Stimulated activated CD4-positive, alpha-beta T cell treated with anti-CD3 and anti-CD28 coated beads, TNF-alpha, amount 100 ng/mL, for 1 hour (primary cell): ENCODE data around the gene SCN8A.
A peak's percentile ranks its signal among the peaks of the same experiment; 100 is the strongest.
"Not testable (repeated sequence)": the region's sequence is repeated elsewhere in the genome, so short reads cannot be mapped to it uniquely, and the experiment has no call there.

Source experiments
- DNase-seq, 3 donors: peaks; one replicate each; pipeline ENCODE4 v3.0.0-alpha.2; 2020; ENCODE audit warnings: low read depth in 3 of 3, low spot score in 1 of 3

The SCN8A gene

DNA sequence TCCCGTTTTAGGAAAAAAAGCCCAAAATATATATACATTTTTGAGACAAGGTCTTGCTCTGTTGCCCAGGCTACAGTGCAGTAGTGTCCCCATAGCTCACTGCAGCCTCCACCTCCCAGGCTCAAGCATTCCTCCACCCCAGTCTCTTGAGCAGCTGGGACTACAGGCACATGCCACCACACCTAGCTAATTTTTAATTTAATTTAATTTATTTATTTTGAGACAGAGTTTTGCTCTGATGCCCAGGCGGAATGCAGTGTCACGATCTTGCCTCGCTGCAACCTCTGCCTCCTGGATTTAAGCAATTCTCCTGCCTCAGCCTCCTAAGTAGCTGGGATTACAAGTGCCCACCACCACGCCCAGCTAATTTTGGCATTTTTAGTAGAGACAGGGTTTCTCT lies 240.8 kb downstream of the SCN8A start:
- DNase-seq = not testable (repeated sequence)

DNA sequence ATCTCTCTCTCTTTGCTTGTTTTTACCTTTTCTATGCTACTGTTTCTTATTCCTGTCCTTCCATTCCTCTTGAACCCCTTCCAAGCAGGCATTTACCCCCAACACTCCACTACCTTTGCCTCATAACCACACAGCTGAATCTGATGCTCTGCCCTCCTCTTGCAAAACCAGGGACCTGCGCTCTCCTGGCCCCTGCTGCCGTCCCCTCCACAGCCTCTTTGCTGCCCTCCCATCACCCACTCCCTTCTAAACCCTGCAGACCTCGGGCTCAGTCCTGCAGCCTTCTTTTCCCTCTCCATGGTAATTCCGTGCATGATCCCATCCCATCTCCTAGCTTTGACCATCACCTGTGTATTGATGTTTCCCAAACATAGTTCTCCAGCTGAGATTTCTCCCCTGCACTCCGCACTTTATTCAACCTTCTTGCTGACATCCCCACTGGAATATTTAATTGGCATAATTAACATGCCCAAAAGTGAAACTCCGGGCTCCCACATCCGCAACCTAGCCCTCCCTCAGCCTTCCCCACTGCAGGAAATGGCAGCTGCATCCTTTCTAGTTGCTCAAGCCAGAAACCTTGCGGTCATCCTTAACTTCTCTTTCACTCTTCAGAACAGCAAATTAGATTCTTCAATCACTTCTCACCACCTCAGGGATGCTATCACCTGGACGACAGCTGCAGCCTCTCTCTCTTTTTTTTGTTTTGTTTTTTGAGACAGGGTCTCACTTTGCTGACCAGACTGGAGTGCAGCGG lies 241.5 kb downstream of the SCN8A start:
- DNase-seq = no peak

DNA sequence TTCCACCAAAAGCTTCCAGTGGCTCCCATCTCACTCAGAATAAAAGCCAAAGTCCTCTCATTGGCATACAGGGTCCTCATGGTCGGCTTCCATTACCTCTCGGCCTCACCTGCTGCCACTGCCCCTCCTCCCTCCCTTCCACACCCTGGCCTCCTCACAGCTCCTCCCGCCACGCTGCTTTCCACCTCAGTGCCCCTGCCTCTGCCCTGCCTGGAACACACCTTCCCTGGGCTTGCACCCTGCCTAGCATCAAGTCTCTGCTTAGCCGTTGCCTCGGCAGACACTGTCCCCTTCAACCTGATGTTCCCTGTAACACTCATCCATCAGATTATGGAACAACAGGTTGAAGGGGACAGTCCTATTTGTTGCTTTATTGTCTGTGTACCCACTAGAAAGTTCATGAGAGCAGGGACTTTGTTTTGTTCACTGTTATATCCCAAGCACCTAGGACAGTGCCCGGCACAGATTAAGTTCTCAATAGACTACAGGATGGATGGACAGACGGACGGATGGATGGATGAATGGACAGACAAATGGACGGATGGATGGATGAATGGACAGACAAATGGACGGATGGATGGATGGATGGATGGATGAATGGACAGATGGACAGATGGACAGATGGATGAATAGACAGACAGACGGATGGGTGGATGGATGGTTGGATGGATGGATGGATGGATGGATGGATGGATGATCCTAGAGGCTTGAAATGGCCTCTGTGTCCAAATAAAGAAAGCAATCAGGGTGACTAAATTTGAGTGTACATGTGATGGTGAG lies 242.6 kb downstream of the SCN8A start:
- no peak for DNase-seq

DNA sequence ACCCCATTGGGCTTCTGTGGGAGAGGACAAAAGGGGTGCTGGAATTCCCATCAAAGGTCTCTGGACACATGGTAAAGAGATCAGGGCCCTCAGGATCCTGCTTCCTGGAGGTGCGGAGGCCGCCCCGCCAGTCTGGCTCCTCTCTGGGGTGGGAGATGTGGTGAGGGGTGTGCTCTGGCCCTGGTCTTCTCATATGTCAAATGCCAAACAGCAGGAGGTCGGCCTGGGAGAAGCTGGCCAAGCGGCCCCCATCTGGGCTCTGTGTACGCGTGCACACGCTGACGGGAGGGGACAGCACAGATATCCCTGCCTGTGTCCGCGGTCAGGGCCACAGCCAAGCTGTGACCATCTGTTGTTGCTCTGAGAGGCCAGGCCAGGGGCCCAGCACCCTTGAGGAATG lies 243.4 kb downstream of the SCN8A start:
- no peak for DNase-seq

DNA sequence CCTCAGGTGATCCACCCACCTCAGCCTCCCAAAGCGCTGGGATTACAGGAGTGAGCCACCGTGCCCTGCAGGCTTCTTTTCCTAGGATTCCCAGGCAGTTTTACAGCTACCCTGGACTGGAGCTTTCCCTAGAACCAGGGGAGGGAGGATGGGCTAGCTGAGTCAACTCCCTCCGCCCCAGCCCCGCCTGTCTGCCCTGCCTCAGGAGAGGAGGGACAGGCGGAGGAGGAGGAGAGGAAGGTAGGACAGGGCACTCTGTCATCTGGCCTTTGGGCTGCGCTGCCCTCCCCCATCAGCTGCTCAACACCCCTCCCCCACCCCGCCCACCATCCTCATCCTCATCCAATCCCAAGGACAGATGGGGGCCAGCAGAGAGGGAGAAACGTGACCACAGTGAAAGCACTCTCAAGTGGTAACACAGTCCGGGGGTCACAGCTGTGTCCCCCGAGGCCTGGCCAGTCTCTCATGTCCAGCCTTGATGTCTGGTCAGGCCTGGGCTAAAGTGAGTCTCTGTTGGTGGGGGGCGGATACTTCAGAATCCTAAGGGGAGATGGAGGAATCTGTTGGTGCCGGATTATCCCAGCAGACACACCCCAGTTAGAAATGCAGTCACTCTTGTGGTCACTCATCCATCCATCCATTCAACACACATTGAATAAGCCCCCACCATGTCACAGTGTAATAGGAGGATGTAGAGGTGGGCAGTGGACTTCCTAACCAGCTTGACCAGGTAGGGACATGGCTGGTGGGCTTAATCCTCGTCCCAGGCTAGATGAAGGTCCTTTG lies 245.2 kb downstream of the SCN8A start:
- DNase-seq = no peak

DNA sequence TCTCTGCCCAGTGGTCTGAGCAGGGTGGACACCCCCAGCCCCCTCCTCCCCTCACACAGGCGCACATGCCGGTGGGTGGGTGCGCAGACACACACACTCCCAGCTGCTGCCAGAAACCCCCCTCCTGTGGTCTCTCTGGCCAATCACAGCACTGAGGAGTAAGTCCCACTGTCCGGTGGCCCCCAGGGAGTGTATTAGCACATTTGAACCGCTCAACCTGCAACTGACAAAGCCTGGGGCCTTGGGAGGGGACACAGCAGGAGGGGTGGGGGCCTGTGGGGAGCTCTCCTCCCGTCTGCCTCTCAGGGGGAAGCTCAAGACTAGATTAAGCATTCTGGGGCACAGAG lies 245.8 kb downstream of the SCN8A start:
- no peak for DNase-seq

DNA sequence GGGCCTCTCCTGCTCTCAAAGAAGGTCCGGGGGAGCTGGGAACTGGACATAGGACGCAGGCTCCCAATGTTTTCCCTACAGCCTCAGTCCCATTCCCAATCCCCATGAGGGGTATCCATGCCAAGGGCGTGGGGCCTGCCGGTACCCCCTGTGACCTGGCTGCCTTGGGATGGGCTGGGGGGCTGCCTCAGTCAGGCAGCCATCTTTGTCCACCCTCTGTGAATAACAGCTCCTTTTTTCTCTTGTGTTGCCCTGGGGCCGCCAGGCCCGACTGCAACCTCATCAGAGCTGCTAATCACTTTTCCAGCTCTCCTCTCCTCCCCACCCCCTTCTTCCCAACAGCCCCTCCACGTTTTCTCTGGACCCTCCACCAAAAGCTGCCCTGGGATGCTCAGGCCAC lies 246.3 kb downstream of the SCN8A start:
- no peak for DNase-seq

DNA sequence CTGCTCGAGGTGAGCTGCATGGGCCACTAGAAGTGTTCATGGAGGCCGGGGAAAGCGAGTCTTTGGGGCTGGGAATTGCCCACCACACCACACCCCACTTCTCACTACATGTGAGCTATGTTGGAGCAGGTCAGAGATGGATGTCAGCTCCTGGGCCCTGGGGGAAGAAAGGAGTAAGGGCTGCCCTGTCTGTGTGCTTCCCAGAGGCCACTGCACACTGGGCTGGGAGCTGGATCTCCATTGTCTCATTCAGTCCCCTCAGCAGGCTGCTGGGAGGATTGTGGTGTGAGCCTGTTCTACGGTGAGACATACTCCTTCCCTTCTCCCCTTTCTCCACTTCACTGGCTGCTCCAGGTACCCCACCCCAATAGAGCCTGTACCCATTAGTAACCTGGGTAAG lies 247.0 kb downstream of the SCN8A start:
- no peak for DNase-seq

DNA sequence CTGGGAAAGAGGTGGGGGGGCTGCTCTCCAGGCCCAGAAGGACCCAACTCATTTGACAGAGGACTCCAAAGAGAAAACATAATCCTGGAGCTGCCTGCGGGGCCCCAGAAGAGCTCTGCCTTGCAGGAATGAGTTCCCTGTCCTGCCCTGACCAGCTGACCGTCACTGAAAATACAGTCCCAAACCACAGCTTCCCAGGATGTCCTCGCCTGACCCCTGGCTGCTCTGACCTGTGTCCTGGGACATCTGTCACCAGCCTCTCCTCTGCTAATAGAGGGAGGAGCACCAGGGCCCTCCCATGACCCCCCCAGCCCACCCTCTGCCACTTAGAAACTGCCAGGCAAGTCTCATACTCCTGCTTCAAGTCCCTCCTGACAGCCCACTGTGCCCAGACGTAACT lies 247.7 kb downstream of the SCN8A start:
- no peak for DNase-seq

DNA sequence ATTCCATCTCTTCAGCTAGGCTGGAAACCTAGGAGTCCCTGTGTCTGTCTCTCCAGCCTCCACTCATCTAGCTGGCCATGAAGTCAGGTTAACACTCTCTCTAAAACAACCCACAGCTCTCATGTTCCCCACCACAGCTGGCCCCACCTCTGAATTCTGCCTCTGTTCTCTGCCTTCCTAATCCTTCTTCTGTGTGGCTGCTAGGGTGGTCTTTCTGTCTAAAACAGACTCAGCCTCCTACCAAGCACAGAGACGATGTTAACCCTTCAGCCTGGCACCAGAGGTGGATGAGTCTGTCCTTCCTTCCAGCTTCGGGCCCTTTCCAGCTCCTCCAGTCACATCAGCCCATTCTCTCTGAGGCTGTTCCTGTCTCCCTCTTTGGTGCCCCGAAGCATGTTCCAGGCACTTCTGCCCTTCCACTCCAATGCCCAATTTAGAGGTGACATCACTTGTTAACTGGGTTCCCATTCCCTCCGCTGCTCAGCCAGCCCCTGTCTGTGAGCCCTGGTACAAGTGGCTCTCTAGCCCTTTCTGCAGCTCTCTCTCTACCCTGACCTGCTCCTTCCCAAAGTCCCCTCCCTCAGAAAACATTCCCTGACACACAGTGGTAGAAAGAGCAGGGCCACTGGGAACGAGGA lies 248.4 kb downstream of the SCN8A start:
- no peak for DNase-seq

DNA sequence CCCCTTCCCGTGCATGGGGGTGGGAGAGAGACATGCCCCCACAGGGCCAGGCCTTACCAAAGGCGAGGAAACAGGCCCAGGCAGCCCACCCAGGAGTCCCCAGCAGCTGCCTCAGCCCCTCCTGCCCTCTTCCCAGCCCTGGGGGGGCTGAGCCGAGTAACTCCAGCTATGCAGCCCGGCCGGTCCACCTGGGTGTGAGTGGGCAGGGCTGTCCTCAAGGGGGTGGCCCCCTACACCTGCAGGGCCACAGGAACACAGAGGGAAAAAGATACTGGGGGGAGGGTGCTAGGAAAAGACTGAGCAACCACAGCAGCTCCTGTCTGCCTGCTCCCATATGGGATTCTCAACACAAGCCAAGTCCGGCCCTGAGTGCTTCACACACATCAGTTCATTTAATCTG lies 249.9 kb downstream of the SCN8A start:
- no peak for DNase-seq

DNA sequence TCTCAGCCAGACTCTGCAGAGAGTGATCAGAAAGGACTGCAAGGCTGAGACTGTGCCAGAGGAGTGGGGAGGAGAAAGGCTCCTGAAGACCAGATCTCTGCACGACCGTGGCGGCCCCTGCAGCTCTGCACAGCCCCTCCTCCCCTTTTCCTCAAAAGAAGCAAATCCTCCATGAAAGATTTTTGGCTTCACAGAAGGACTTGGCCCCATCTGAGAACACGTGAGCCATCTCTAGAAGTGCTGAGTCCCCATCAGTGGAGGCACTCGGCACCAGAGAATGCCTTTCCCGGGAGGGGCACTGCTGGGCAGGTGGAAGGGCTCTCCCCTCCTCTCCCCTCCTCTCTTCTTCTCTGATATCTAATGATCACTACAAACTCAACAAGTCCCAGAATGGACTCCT lies 250.7 kb downstream of the SCN8A start:
- no peak for DNase-seq

DNA sequence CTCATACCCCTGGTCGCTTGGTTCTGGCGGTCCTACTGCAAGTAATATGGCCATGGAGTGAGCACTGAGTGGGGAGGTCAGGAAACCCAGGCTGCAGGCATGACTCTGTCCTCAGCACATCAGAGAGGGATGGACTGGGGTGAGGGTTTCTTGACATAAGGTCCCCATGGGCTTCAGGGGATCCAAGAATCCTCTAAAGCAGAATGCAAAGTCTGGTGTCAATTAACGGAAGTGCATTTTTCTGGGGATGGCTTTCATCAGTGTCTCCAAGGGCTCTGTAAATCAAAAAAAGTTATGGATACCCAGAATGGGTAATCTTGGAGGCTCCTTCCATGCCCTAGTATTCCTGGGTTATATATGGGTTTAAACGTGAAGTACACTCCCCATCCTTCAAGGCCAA lies 253.8 kb downstream of the SCN8A start:
- no peak for DNase-seq

DNA sequence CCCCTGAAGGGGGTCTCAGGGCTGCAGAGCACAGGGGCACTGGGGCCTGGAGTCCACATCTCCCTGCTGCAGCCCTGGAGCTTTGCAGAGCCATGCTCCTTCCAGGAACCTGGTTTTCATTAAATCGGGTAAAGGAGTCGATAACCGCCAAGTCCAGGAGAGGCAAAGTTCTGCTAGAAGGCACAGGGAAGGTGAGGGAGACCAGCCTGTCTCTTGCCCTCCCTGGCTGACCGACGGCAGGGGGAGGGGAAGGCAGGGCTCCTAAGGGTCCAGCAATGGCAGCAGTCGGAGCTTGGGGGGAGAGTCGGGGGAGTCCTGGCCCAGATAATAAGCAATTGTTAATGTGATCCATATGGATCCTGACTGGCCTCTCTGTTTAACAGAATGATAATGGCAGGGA lies 254.4 kb downstream of the SCN8A start:
- DNase-seq = no peak

DNA sequence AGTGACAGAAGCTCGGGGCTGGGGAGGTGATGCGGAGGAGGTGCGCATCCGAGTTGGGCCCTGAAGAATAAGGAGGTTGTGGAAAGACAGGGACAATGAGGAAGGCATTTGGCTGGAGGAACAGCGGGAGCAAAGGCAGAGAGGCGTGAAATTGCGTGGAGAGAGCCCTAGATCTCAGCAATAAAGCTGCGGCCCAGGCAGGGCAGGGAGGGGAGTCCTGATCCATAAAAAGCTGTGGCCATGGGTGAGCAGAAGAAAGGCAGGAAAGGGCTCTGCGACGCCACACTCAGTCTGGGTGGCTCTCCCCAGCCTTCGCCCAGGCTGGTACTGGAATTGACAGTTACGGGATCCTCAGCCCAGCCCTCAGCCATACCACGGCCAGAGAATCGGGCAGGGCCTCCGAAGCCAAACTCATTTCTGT lies 255.2 kb downstream of the SCN8A start:
- DNase-seq = no peak

DNA sequence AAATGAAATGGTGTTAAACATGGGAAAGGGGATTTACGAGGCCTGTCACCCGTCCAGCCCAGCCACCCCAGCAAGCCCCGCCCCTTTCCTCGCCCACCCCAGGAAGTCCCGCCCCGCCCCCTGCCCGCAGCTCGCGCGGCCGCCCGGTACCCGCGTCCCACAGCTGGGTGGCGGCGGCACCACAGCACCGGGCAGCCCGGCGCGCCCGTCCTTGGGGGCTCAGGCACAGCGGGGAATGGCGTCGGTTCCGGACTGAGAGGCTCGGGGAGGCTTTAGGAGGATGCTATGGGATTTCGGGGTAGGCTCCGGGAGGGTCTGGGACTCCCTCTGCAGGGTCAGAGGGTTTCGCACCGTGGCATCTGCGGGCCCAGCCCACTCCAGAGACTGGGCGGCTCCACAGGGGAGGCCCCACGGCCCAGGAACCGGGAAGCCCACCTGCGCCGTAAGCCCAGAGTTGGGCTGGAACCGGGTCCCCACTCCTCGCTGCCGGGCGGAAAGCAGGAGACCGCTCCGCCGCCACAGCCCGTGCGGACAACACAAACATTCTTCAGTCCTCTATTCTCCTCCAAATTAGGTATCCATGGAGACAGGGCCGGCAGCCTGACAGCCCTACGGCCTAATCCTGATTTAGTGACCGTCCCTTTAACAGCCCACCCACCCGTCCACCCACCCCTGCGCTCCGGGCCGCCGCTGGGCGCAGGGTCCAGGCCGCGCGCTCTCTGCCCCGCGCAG lies 256.0 kb downstream of the SCN8A start:
- DNase-seq = peak in 1 of 3 donors; percentile 37

DNA sequence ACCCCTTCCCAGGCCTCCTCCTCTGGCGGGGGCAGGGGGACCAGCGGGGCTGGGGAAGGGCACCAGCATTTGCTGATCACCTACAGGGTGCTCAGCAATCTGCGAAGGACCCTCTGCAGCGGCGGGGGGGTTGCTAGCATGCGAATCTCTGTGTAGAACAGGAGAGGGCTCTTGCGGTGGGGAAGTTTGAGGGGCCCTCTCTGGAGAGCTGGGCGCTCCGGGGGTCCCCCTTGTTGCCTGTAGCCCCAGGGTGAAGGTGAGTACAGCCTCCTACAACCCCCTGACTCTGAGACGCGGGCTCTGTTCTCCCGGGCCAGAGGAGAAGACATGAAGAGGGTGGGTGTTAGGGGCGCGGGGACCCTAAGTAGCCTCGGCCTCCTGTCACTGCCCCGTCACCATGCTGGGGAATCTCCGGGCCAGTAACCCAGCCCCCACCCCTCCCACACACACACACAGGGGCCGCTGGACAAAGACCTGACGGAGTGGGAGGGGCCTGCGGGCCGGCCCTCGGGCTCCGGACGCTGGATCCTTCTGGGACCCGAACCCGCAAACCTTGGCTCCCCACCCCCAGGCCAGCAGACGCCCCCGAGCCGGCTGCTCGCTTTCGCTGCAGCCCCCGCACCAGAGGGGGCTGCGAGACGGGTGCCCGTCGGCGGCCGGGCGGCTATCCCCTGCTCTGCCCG lies 256.8 kb downstream of the SCN8A start:
- no peak for DNase-seq

DNA sequence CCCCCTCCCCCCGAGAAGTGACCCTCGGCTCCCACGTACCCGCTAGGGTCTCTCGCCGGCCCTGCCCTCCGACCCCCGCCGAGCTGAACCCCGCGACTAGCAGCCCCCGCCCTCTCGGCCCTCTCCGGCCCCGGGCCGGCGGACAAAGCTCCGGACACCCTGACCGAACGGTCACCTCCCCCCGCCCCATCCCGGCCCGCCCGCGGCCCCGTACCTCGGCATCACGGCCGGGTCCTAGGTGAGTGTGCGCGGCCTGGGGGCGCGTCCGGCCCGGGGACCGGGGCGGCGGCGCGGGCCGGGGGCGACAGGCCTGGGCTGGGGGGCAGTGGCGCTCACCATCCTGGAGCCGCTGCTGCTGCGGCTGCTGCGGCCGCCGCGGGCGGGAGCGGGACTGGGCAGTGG lies 257.3 kb downstream of the SCN8A start, which contains the start of gene FIGNL2:
FIGNL2 (minus strand) TSS at position 393 of the 402 bp plus-strand sequence. CDS start 26,305 bp downstream, outside the sequence.
- no peak for DNase-seq

DNA sequence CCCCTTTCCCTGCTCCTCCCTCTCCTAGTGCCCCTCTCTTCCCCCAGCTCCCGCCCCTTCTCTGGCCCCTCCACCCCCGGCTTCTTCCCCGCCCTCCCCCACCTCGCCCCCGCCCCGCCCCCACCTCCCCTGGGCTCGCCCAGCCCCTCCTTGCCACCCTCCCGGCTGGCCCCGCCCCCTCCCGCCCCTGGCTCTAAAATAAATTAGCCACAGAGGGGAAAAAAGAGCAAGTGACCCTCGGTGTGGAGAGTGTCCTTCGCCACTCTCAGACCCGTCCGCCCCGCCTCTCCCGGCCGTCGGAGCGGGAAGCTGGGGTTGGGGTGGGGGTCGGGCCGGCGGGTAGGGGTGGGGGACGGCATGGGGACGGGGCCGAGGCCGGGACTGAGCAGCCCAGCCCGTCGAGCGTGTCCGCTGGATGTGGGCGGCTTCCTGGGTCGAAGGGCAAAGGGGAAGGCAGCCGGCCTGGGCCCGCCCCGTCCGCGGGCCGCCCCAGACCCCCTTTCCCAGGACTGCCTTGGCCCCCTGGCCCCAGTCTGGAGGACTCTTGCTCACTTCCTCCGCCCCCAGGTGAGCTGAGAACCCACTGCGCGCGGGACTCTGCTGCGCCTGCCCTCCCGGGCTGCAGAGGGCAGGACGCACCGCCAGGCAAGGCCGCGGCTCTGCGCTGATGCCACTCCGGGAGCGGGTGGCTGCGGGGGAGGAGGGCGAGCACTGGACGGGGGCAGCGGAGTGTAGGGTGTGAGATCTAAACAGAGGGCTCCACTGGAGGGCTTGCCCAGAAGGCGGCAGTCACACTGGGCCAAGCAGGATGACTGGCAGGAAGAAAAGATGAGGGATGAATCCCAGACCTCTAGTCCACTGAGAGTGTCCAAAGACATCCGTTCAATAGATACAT lies 258.1 kb downstream of the SCN8A start:
- DNase-seq = no peak
